ENCODE results near the gene FBXW4. TPM values are rescaled to one million over a fixed set of nuclear protein-coding genes. Genes with fewer than 3 reads are reported as not detected.

Gene FBXW4
- total and polyA plus RNA-seq, 9 of the 15 experiments (the other 6 are each of a cell fraction or from before 2014, with no cell fraction given), result 1.0 to 10.6 (median 5.4) TPM

DNA sequence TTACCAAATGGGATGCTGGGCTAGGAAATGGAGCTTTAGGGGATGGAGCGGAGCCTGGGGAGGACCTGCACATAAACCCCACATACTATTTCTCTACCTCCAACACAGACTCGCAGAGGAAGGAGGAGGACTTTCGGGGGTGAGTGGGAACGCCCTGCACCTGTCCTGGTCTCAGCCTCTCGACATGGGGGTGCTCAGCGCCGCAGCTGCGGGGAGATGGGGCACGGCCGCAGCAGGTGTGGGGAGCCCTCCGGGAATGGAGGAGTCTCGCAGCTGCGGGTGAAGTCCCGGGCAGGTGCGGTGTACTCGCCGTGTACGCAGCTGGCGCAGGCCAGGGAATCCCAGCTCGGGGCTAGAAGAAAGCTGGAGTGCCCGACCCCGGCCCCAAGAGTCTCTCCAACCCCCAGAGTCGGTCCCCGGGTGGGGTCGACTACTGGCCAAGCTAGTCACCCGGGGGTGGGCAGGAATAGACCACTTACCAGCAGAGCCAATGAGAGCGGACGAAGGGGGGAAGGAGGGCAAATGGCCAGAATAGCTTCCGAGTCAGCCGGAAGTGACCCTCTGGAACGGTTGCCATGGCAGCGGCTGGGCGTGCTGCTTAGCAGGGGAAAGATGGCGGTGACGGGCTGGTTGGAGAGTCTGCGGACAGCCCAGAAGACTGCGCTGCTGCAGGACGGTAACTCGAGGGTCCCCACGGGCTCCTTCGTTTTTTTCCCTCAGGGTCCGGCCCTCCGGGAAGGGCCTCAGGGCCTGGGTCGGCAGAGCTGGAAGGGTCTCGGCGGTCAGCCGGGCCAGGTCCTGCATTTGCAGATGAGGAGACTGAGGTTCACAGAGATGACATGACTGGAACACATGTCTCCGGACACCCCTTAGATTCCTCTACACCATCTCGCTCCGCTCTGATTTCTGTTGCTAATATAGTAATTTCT, 107.0 kb downstream of the FBXW4 start, which contains the start of the genes DPCD and POLL (continued):
- TF ChIP-seq, protein P1, sequence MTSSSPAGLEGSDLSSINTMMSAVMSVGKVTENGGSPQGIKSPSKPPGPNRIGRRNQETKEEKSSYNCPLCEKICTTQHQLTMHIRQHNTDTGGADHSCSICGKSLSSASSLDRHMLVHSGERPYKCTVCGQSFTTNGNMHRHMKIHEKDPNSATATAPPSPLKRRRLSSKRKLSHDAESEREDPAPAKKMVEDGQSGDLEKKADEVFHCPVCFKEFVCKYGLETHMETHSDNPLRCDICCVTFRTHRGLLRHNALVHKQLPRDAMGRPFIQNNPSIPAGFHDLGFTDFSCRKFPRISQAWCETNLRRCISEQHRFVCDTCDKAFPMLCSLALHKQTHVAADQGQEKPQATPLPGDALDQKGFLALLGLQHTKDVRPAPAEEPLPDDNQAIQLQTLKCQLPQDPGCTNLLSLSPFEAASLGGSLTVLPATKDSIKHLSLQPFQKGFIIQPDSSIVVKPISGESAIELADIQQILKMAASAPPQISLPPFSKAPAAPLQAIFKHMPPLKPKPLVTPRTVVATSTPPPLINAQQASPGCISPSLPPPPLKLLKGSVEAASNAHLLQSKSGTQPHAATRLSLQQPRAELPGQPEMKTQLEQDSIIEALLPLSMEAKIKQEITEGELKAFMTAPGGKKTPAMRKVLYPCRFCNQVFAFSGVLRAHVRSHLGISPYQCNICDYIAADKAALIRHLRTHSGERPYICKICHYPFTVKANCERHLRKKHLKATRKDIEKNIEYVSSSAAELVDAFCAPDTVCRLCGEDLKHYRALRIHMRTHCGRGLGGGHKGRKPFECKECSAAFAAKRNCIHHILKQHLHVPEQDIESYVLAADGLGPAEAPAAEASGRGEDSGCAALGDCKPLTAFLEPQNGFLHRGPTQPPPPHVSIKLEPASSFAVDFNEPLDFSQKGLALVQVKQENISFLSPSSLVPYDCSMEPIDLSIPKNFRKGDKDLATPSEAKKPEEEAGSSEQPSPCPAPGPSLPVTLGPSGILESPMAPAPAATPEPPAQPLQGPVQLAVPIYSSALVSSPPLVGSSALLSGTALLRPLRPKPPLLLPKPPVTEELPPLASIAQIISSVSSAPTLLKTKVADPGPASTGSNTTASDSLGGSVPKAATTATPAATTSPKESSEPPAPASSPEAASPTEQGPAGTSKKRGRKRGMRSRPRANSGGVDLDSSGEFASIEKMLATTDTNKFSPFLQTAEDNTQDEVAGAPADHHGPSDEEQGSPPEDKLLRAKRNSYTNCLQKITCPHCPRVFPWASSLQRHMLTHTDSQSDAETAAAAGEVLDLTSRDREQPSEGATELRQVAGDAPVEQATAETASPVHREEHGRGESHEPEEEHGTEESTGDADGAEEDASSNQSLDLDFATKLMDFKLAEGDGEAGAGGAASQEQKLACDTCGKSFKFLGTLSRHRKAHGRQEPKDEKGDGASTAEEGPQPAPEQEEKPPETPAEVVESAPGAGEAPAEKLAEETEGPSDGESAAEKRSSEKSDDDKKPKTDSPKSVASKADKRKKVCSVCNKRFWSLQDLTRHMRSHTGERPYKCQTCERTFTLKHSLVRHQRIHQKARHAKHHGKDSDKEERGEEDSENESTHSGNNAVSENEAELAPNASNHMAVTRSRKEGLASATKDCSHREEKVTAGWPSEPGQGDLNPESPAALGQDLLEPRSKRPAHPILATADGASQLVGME (CRISPR knock-in tag; IDR thresholded peaks at IDR 0.05), result no peak; the same call in 1 of the 2 replicates
- TF ChIP-seq GTF2B (IDR thresholded peaks at IDR 0.05; ENCODE audit: extremely low read depth, insufficient read length) (no peak), CBX5 (IDR thresholded peaks at IDR 0.05; ENCODE audit: borderline replicate concordance, low read depth) (no peak), RFX1 (IDR thresholded peaks at IDR 0.05) (peak; percentile 99), RBM39 (optimal IDR thresholded peaks at IDR 0.05; ENCODE audit: low read depth, low read length) (no peak), JUND (IDR thresholded peaks at IDR 0.05; ENCODE audit: borderline replicate concordance, low read depth, low read length) (peak; percentile 32; the same call in 1 of the 2 replicates), JUND (tag; IDR thresholded peaks at IDR 0.05; ENCODE audit: borderline replicate concordance, low read depth, low read length) (no peak), ZNF57 (CRISPR knock-in tag; IDR thresholded peaks at IDR 0.05) (no peak), BRF1 (IDR thresholded peaks at IDR 0.05; ENCODE audit: borderline replicate concordance, extremely low read depth, insufficient read length) (no peak), OTX1 (CRISPR knock-in tag; IDR thresholded peaks at IDR 0.05) (no peak), NEUROD1 (IDR thresholded peaks at IDR 0.05; ENCODE audit: borderline replicate concordance, low read depth, low read length, partially characterized antibody) (peak; percentile 9), HDGF (IDR thresholded peaks at IDR 0.05) (no peak), ZNF253 (CRISPR knock-in tag; conservative IDR thresholded peaks at IDR 0.05) (no peak), TAF7 (tag; IDR thresholded peaks at IDR 0.05) (no peak)
- TF ChIP-seq, protein P2, sequence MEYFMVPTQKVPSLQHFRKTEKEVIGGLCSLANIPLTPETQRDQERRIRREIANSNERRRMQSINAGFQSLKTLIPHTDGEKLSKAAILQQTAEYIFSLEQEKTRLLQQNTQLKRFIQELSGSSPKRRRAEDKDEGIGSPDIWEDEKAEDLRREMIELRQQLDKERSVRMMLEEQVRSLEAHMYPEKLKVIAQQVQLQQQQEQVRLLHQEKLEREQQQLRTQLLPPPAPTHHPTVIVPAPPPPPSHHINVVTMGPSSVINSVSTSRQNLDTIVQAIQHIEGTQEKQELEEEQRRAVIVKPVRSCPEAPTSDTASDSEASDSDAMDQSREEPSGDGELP (CRISPR knock-in tag; IDR thresholded peaks at IDR 0.05; ENCODE audit: borderline replicate concordance), result 0 out of 2 replicates have a peak, but pooled peaks have one; percentile 25
- TF ChIP-seq, protein P3, sequence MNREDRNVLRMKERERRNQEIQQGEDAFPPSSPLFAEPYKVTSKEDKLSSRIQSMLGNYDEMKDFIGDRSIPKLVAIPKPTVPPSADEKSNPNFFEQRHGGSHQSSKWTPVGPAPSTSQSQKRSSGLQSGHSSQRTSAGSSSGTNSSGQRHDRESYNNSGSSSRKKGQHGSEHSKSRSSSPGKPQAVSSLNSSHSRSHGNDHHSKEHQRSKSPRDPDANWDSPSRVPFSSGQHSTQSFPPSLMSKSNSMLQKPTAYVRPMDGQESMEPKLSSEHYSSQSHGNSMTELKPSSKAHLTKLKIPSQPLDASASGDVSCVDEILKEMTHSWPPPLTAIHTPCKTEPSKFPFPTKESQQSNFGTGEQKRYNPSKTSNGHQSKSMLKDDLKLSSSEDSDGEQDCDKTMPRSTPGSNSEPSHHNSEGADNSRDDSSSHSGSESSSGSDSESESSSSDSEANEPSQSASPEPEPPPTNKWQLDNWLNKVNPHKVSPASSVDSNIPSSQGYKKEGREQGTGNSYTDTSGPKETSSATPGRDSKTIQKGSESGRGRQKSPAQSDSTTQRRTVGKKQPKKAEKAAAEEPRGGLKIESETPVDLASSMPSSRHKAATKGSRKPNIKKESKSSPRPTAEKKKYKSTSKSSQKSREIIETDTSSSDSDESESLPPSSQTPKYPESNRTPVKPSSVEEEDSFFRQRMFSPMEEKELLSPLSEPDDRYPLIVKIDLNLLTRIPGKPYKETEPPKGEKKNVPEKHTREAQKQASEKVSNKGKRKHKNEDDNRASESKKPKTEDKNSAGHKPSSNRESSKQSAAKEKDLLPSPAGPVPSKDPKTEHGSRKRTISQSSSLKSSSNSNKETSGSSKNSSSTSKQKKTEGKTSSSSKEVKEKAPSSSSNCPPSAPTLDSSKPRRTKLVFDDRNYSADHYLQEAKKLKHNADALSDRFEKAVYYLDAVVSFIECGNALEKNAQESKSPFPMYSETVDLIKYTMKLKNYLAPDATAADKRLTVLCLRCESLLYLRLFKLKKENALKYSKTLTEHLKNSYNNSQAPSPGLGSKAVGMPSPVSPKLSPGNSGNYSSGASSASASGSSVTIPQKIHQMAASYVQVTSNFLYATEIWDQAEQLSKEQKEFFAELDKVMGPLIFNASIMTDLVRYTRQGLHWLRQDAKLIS (CRISPR knock-in tag; IDR thresholded peaks at IDR 0.05), result 0 out of 2 replicates have a peak, but pooled peaks have one; percentile 43

All from K562 (cell line).